Bronchial epithelial cell (primary cell): Measurements from ENCODE around the gene JPT1. TPM values are rescaled to one million over a fixed set of nuclear protein-coding genes. Genes with fewer than 3 reads are reported as not detected.

Experiments used
- DNase-seq: peaks from one replicate; pipeline ENCODE4 v3.0.0-alpha.2; 2010; ENCODE audit warnings: low read depth
- FAIRE-seq: peaks from 2 replicates; lab custom pipeline; 2011; peaks lifted over from hg19 to GRCh38; lab: Jason Lieb, UNC
- H3K27me3 ChIP-seq: 2 replicates; pipeline ENCODE4 v1.5.1; 2011; ENCODE audit warnings: low read length; ENCODE audit not compliant: control insufficient read depth, insufficient read depth
- H3K36me3 ChIP-seq: 2 replicates; pipeline ENCODE4 v1.5.1; 2011; ENCODE audit warnings: low read length; ENCODE audit not compliant: control insufficient read depth, insufficient read depth
- H3K4me3 ChIP-seq: 2 replicates; pipeline ENCODE4 v1.5.1; 2011; ENCODE audit warnings: mild to moderate bottlenecking, low read depth, low read length, control low read depth
- CTCF ChIP-seq: IDR thresholded peaks from 2 replicates; pipeline ENCODE4 v1.5.1; 2011; ENCODE audit warnings: mild to moderate bottlenecking, moderate library complexity, low read length, control low read depth, inconsistent platforms; ENCODE audit not compliant: insufficient read depth, severe bottlenecking
- total RNA-seq: library from RNA; depleted of rRNA; stranded (reverse); fragments of >200 nt; gene quantifications from 2 replicates; pipeline ENCODE4 v1.2.1, GENCODE V29; 2014

Gene JPT1
- total RNA-seq, 1 donor from 2014 or later: 188 TPM

GRCh38 chr17:75108193-75108592 lies 46.1 kb downstream of the JPT1 start:
- DNase-seq: no peak
- FAIRE-seq: no peak
- TF ChIP-seq CTCF: no peak
- H3K4me3 ChIP-seq: no peak overlapping the region
- H3K36me3 ChIP-seq: no peaks in the 10 kb centered on the region
- H3K27me3 ChIP-seq: no peaks in the 10 kb centered on the region

DNA sequence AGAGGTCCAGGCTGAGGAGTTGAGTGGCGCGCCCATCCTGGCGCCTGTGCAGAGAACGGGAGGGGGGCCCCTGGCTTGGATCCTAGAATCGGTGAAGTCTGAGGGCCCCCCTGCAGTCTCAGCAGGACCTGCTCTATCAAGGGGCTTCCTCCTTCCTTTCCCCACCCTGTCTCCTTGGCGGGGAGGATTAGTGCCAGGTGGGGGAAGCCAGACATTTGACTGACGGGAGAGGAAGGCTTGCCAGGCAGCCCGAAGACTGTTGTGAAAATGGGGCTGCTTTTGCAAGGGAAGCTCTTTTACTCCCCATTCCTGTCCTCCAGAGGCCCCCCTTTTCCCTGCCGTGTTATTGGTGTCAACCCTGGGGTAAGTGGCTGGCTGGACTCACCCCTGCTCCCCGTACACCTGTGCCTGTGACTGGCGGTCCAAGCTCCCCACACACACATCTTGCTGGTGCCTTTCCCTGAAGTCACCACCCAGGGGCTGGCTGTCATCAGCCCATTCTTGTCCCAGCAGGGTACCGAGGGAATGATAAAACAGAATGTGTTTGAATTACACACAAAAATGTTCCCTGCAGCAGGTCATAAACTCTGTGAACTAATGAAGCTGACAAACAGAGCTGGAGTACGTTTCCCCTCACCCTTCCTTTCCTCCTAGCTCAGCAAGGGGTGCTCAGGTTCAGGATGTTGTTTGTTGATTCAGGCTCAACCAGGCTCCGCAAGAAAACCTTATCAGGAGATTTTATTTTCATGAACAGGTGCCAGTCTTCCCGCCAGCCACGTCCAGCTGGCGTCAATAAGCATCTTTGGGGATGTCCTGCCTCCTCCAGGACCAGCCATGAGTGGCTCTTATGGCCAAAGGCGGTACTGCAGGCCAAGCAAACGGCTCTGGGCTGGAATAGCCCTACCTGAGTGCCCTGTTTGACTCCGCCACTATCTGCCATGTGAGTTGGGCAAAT lies 48.9 kb downstream of the JPT1 start:
- peak; percentile 49 for DNase-seq
- no peak overlapping the region for H3K4me3 ChIP-seq
- TF ChIP-seq CTCF: peak; percentile 84
- no peak for FAIRE-seq
- no peaks in the 10 kb centered on the region for H3K27me3 ChIP-seq
- H3K36me3 ChIP-seq: peaks cover 1% of the 10 kb centered on the region

- H3K4me3 ChIP-seq: no peak overlapping the region
- no peak for FAIRE-seq
- TF ChIP-seq CTCF: no peak
- peaks cover 5% of the 10 kb centered on the region for H3K36me3 ChIP-seq
- H3K27me3 ChIP-seq: no peaks in the 10 kb centered on the region
- DNase-seq: no peak
Observed at GRCh38 chr17:75103601-75104554, 50.4 kb downstream of the JPT1 start.

DNA sequence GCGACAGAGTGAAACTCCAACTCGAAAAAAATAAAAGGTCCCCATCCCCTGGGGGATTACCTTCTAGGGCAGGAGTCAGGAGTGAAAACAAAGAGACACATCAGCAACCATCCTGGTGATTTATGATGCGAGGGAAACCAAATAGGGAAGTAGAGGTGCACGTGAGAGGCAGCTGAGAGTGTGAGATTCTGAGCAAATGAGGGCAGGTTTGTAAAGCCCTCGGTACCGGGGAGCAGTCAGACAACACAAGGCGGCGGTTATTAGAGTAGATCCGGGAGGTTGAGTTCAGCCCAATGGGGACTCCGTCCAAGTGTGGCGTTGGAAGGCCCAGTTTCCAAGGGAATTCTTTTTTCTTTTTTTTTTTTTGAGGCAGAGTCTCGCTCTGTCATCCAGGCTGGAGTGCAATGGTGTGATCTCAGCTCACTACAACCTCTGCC lies 51.9 kb downstream of the JPT1 start:
- H3K36me3 ChIP-seq: peaks cover 8% of the 10 kb centered on the region
- H3K27me3 ChIP-seq: no peaks in the 10 kb centered on the region
- H3K4me3 ChIP-seq: no peak overlapping the region
- no peak for TF ChIP-seq CTCF
- FAIRE-seq (no peak), DNase-seq (no peak)

DNA sequence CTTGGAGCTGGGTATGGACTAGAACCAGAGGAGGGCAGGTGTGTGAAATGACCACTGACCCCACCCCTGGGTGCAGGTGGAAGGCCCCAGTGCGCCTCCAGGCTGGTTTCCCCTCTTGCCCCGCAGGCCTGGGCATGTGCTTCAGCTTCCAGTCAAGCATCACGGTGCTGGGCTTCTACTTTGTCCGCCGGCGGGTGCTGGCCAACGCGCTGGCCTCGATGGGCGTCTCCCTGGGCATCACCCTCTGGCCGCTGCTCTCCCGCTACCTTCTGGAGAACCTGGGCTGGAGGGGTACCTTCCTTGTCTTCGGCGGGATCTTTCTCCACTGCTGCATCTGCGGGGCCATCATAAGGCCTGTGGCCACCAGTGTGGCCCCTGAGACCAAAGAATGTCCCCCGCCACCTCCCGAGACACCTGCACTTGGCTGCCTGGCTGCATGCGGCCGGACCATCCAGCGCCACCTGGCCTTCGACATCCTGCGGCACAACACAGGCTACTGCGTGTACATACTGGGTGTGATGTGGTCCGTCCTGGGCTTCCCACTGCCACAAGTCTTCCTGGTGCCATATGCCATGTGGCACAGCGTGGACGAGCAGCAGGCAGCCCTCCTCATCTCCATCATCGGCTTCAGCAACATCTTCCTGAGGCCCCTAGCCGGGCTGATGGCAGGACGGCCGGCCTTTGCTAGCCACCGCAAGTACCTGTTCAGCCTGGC lies 54.3 kb downstream of the JPT1 start:
- FAIRE-seq: no peak
- no peak for TF ChIP-seq CTCF

More for the DNA sequence above, 54.3 kb downstream of the JPT1 start:
- H3K4me3 ChIP-seq: no peak overlapping the region
- no peak for DNase-seq
- no peaks in the 10 kb centered on the region for H3K27me3 ChIP-seq
- peaks cover 8% of the 10 kb centered on the region for H3K36me3 ChIP-seq
